ENCODE data around the gene PTGFR.

DNA sequence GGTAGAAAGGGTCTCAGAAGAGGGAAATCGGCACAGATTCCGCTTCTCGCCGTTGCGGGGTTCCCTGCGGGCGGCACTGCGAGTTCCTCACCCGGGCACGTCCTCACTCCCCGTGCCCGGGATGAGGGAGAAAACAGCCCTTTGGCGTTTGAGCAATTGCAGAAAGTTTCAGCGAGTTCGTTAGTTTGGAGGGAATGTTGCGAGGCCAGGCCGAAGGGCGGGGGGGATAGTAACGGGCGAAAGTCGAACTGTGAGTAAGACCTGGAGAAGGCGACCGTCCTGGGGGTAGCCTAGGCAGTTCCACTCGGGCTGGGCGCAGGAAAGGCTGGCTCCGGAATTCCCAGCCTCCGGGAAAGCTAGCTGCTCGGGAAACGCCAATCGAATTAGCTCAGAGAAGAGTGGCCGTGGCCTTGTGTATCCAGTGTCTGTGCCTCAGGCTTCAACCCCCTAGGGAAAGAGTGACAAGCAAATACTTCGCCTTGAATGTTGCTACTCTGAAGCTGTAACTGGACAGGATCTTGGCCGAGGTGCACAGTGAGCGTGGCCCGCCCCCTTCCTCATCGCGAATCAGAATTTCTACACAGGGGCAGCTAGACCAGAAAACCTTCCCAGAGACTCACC, 787 bp downstream of the PTGFR start:
- TF ChIP-seq, protein P1, sequence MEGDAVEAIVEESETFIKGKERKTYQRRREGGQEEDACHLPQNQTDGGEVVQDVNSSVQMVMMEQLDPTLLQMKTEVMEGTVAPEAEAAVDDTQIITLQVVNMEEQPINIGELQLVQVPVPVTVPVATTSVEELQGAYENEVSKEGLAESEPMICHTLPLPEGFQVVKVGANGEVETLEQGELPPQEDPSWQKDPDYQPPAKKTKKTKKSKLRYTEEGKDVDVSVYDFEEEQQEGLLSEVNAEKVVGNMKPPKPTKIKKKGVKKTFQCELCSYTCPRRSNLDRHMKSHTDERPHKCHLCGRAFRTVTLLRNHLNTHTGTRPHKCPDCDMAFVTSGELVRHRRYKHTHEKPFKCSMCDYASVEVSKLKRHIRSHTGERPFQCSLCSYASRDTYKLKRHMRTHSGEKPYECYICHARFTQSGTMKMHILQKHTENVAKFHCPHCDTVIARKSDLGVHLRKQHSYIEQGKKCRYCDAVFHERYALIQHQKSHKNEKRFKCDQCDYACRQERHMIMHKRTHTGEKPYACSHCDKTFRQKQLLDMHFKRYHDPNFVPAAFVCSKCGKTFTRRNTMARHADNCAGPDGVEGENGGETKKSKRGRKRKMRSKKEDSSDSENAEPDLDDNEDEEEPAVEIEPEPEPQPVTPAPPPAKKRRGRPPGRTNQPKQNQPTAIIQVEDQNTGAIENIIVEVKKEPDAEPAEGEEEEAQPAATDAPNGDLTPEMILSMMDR (IDR thresholded peaks at IDR 0.05; ENCODE audit: low read length): no peak
- no peak for TF ChIP-seq EZH2 (IDR thresholded peaks at IDR 0.05; ENCODE audit: borderline replicate concordance, low read length)

Measured in OCI-LY1 (cell line).